B cell (primary cell): ENCODE data around the gene HOXB3.

ENCODE experiments used
- CTCF ChIP-seq: fragments of 200-600 bp; IDR thresholded peaks from one replicate; pipeline ENCODE4 v1.8.0; 2022; ENCODE audit warnings: antibody characterized with exemption, mild to moderate bottlenecking
- EZH2 ChIP-seq: IDR thresholded peaks from 2 replicates; pipeline ENCODE4 v1.6.1; 2012; ENCODE audit warnings: borderline replicate concordance, low read depth, mild to moderate bottlenecking, moderate library complexity, low read length; ENCODE audit not compliant: insufficient read depth, poor library complexity, severe bottlenecking

- TF ChIP-seq CTCF (no peak), EZH2 (peak; percentile 77)
These were observed 20.5 kb upstream of the HOXB3 start, which contains the start of gene HOXB7 for GRCh38 chr17:48610282-48611211.
